Smooth muscle cell (in vitro differentiated cells): Measurements from ENCODE around the gene HIPK2. TPM values are rescaled to one million over a fixed set of nuclear protein-coding genes. Genes with fewer than 3 reads are reported as not detected.

Experiments used
- DNase-seq: peaks from one replicate; lab custom pipeline; 2025; ENCODE audit not compliant: unreplicated experiment; lab: John Stamatoyannopoulos, UW
- H2AFZ ChIP-seq: fragments of 200-600 bp; sonication (generic); 2 replicates; pipeline ENCODE4 v1.6.0; 2016; ENCODE audit warnings: antibody characterized with exemption, low read depth, mild to moderate bottlenecking
- H3F3A ChIP-seq: fragments of 200-600 bp; sonication (generic); 2 replicates; pipeline ENCODE4 v1.6.0; 2017; ENCODE audit warnings: antibody characterized with exemption, low read depth
- H3K27ac ChIP-seq: fragments of 200-600 bp; sonication (generic); 2 replicates; pipeline ENCODE4 v1.5.1; 2016; ENCODE audit warnings: low read depth, mild to moderate bottlenecking
- H3K27me3 ChIP-seq: fragments of 200-600 bp; sonication (generic); 2 replicates; pipeline ENCODE4 v1.6.1; 2016; ENCODE audit warnings: low read depth, mild to moderate bottlenecking
- H3K36me3 ChIP-seq: fragments of 200-600 bp; sonication (generic); 2 replicates; pipeline ENCODE4 v1.5.1; 2016; ENCODE audit warnings: low read depth
- H3K4me1 ChIP-seq: fragments of 200-600 bp; sonication (generic); 2 replicates; pipeline ENCODE4 v1.5.1; 2016; ENCODE audit warnings: low read depth
- H3K4me2 ChIP-seq: fragments of 200-600 bp; sonication (generic); 2 replicates; pipeline ENCODE4 v1.6.0; 2016; ENCODE audit warnings: mild to moderate bottlenecking
- H3K4me3 ChIP-seq: fragments of 200-600 bp; sonication (generic); 2 replicates; pipeline ENCODE4 v1.5.1; 2016; ENCODE audit warnings: mild to moderate bottlenecking
- H3K79me2 ChIP-seq: fragments of 200-600 bp; sonication (generic); 2 replicates; pipeline ENCODE4 v1.6.0; 2016; ENCODE audit warnings: low read depth, mild to moderate bottlenecking
- H3K9ac ChIP-seq: fragments of 200-600 bp; sonication (generic); 2 replicates; pipeline ENCODE4 v1.6.0; 2016; ENCODE audit warnings: low read depth
- H3K9me3 ChIP-seq: fragments of 200-600 bp; sonication (generic); replicated peaks from 2 replicates; pipeline ENCODE4 v1.5.1; 2016; ENCODE audit warnings: low read depth
- H4K20me1 ChIP-seq: fragments of 200-600 bp; sonication (generic); 2 replicates; pipeline ENCODE4 v1.6.0; 2016; ENCODE audit warnings: low read depth
- WGBS: methylation state at CpG from one replicate; pipeline ENCODE4 v1.1.7; 2016; ENCODE audit warnings: low lambda C conversion rate; 5-methylcytosine and 5-hydroxymethylcytosine counted together
- polyA plus RNA-seq: library from polyadenylated mRNA; unstranded; fragments of >200 nt; fragmentation: Nextera tagmentation; extraction: Ambion mirVana; gene quantifications from 2 replicates; pipeline ENCODE4 v1.2.1, GENCODE V29; 2016
- total RNA-seq: library from RNA; depleted of rRNA; stranded (reverse); fragments of >200 nt; gene quantifications from 2 replicates; pipeline ENCODE4 v1.2.3, GENCODE V29; 2014
- TF ChIP-seq, protein P1 (sequence below): fragments of 200-600 bp; sonication (generic); IDR thresholded peaks from 2 replicates; pipeline ENCODE4 v1.5.1; 2017; ENCODE audit warnings: borderline replicate concordance, mild to moderate bottlenecking, antibody characterized with exemption; ENCODE audit not compliant: insufficient read depth, poor library complexity, severe bottlenecking

Gene HIPK2
- total RNA-seq (7.2 and 11.2 TPM in 2 replicates), polyA plus RNA-seq (3.0 and 7.3 TPM in 2 replicates)

DNA sequence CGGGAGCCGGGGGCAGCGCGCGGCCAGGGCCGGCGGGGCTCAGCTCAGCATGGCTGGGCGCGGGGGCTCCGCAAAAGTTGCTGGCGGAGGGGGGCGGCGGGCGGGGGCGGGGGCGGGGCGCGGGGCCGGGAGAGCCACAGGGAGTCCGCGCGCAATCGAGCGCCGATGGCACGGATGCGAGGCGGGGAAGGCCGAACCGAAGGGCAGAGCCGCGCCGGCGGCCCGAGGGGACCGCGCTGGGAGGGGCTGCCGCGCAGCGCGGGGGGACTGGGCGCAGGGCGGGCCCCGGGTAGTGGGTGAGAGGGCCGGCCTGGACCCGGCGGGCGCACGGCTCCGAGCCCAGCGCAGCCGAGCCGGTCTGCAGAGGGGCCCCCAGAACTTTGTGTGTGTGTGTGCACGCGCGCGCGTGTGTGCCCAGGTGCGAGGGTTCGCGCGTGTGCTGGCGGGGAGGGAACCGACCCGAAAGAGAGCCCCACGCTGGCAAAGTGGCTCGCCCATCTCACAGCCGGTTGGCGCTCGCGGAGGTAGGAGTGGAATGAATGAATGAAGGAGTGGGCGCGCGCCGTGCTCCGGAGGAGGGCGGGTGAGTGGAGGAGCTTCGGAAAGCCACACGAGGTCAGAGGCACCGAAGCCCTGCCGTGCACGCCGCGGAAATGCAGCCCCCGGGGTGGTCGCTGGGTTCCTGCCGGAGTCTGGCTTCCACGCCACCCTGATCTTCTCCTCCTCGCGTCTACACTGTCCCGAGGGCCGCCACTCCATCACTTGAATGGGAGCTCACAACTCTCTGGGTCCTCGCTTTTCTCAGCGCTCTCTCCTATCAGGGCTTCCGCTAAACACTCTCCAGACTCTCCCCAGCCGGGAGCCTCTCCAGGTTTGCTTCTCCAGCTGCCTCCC, at the start of gene HIPK2:
Gene HIPK2 (minus strand): TSS at position 51 of the 894 bp plus-strand sequence. CDS start 375 bp downstream, outside the sequence.
- peak within 1 kb of the TSS; percentile 86 for H2AFZ ChIP-seq
- peaks cover 25% of the 10 kb centered on the region for H4K20me1 ChIP-seq
- peak within 1 kb of the TSS; percentile 91 for H3K27ac ChIP-seq
- peaks cover 27% of the 10 kb centered on the region for H3K79me2 ChIP-seq
- DNase-seq: peak; percentile 41
- WGBS: under 1% methylated on average over 54 of the region's 96 CpGs
- peak within 1 kb of the TSS; percentile 94 for H3K4me2 ChIP-seq
- no peaks in the 10 kb centered on the region for H3K36me3 ChIP-seq
- peaks cover 16% of the 10 kb centered on the region for H3K4me1 ChIP-seq
- H3F3A ChIP-seq: peaks cover 23% of the 10 kb centered on the region
- no peaks in the 10 kb centered on the region for H3K9me3 ChIP-seq
- peak within 1 kb of the TSS; percentile 95 for H3K4me3 ChIP-seq
- peak within 1 kb of the TSS; percentile 91 for H3K9ac ChIP-seq
- TF ChIP-seq, protein P1, sequence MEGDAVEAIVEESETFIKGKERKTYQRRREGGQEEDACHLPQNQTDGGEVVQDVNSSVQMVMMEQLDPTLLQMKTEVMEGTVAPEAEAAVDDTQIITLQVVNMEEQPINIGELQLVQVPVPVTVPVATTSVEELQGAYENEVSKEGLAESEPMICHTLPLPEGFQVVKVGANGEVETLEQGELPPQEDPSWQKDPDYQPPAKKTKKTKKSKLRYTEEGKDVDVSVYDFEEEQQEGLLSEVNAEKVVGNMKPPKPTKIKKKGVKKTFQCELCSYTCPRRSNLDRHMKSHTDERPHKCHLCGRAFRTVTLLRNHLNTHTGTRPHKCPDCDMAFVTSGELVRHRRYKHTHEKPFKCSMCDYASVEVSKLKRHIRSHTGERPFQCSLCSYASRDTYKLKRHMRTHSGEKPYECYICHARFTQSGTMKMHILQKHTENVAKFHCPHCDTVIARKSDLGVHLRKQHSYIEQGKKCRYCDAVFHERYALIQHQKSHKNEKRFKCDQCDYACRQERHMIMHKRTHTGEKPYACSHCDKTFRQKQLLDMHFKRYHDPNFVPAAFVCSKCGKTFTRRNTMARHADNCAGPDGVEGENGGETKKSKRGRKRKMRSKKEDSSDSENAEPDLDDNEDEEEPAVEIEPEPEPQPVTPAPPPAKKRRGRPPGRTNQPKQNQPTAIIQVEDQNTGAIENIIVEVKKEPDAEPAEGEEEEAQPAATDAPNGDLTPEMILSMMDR: no peak
- peaks cover 6% of the 10 kb centered on the region for H3K27me3 ChIP-seq

DNA sequence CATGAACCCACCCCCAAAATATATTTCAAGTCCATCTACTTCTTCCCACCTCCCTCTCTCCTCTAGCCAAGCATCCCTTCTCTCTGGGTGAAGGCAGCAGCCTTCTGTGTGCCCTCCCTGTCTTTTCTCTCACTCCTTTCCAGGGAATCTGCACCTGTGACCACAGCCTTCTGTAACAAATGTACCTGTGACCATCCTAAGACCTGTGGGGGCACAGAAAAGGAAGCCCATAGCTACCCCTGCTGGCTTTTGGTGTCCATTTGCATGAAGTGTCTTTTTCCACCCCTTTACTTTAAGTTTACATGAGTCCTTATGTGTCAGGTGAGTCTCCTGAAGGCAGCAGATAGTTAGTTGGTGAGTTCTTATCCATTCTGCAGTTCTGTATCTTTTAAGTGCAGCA, 49.2 kb upstream of the HIPK2 start:
- Histone ChIP-seq H3K36me3 (no peaks in the 10 kb centered on the region), H3K27me3 (no peaks in the 10 kb centered on the region), H3K4me2 (no peak overlapping the region), H3K79me2 (no peaks in the 10 kb centered on the region), H3K4me1 (no peaks in the 10 kb centered on the region), H3K9ac (no peak overlapping the region), H2AFZ (no peak overlapping the region), H3K27ac (no peak overlapping the region), H4K20me1 (no peaks in the 10 kb centered on the region), H3K9me3 (no peaks in the 10 kb centered on the region), H3K4me3 (no peak overlapping the region), H3F3A (peaks cover 7% of the 10 kb centered on the region)
- TF ChIP-seq, protein P1: no peak
- DNase-seq: no peak

DNA sequence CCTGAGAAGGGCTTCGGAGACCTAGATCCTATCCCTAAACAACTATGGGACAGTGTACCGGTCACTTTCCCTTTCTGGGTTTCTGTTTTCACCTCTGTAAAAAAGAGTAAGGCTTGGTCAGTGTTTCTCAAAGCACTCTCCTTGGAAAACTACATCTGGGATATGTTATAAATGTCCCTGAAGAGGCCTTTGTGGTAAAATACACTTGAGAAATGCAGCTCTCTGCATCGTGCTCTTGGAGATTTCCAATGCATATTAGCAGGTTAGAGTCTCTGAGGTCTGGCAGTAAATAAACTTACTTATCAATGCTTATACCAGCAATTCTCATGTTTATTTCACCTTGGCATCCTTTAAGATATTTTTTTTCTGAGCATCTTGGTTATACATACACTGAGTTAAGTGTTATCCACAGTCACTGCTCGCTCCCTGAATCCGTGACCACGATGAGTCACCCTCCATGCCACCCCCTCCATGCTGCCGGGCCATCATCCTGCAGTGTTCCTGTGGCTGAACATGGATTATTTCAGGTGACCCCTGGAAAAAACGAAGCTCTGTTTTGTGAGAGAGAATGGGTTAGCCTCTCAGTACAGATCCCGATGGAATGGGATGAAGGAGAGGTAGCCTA, 48.0 kb upstream of the HIPK2 start:
- peak overlapping the region; percentile 4 for H3K27ac ChIP-seq
- H3K4me1 ChIP-seq: no peaks in the 10 kb centered on the region
- peak overlapping the region; percentile 40 for H3K4me2 ChIP-seq
- TF ChIP-seq, protein P1: no peak
- no peaks in the 10 kb centered on the region for H3K27me3 ChIP-seq
- no peaks in the 10 kb centered on the region for H3K9me3 ChIP-seq
- no peak overlapping the region for H3K4me3 ChIP-seq
- H3K79me2 ChIP-seq: no peaks in the 10 kb centered on the region
- DNase-seq: peak; percentile 3
- 30% methylated on average over 9 of the region's 9 CpGs for WGBS
- no peaks in the 10 kb centered on the region for H3K36me3 ChIP-seq
- no peak overlapping the region for H2AFZ ChIP-seq
- no peaks in the 10 kb centered on the region for H4K20me1 ChIP-seq
- H3F3A ChIP-seq: peaks cover 7% of the 10 kb centered on the region
- no peak overlapping the region for H3K9ac ChIP-seq
